HCT116 (cell line): ENCODE results near the gene ARFGEF3. TPM values are rescaled to one million over a fixed set of nuclear protein-coding genes. Genes with fewer than 3 reads are reported as not detected.

Experiments
- ATAC-seq: fragments of 200-7000 bp; cut with Tn5 transposase; 2 replicates; pipeline ENCODE4 v1.9.1; 2020; ENCODE audit warnings: mild to moderate bottlenecking, moderate library complexity
- BruUV-seq: library from RNA; stranded (reverse); fragments of 400-500 nt; replicated peaks from 2 replicates; lab custom pipeline; 2021; lab: Mats Ljungman, UMichigan
- CTCF ChIA-PET: fragments of 300-600 bp; sonication (Branson Sonifier 250); formaldehyde crosslinking; loops from one replicate; lab custom pipeline; 2021; ENCODE audit warnings: antibody characterized with exemption; lab: Charles Lee
- POLR2A ChIA-PET: fragments of 300-600, 350-600 bp; sonication (Branson Sonifier 250); formaldehyde crosslinking; loops from one replicate; lab custom pipeline; 2021; ENCODE audit warnings: antibody characterized with exemption; lab: Charles Lee
- RAD21 ChIA-PET, 2 experiments: fragments of 300-600 bp; sonication (Branson Sonifier 250); formaldehyde crosslinking; loops; one replicate each; lab custom pipeline; 2023; ENCODE audit warnings: low total read pairs in 2 of 2; ENCODE audit not compliant: uncharacterized antibody in 2 of 2, unreplicated experiment in 2 of 2, low non-redundant PET in 1 of 2; lab: Charles Lee
- DNase-seq: peaks from one replicate; pipeline ENCODE4 v3.0.0-alpha.2; 2010; ENCODE audit warnings: low read depth, low spot score
- H2AFZ ChIP-seq: fragments of 200-600 bp; shearing (Covaris generic), sonication (generic); 2 replicates; pipeline ENCODE4 v1.6.1; 2017; ENCODE audit warnings: low read depth, mixed run types, mixed read lengths, antibody characterized with exemption, low read length; ENCODE audit not compliant: poor library complexity, severe bottlenecking
- H3K27ac ChIP-seq: 2 replicates; pipeline ENCODE4 v1.5.1; 2012; ENCODE audit warnings: low read depth, low read length
- H3K27me3 ChIP-seq: fragments of 200-600 bp; sonication (generic); 2 replicates; pipeline ENCODE4 v1.6.1; 2016; ENCODE audit warnings: mixed run types, low read length, mixed read lengths; ENCODE audit not compliant: insufficient read depth
- H3K36me3 ChIP-seq, 2 experiments: fragments of 200-500 bp in 1 of 2; fragments of 200-600 bp in 1 of 2; sonication (Bioruptor generic) in 1 of 2; sonication (generic) in 1 of 2; 2 replicates each; pipeline versions ENCODE4 v1.5.1 to v1.6.1; 2014 to 2016; ENCODE audit warnings: low read length in 2 of 2, inconsistent platforms in 1 of 2, mixed read lengths in 1 of 2, mixed run types in 1 of 2; ENCODE audit not compliant: insufficient read depth in 2 of 2, control insufficient read depth in 1 of 2
- H3K4me1 ChIP-seq, 2 experiments: fragments of 200-600 bp in 1 of 2; sonication (generic) in 1 of 2; 2 replicates each; pipeline versions ENCODE4 v1.5.1 to v1.6.1; 2012 to 2017; ENCODE audit warnings: low read length in 2 of 2, inconsistent platforms in 1 of 2, mild to moderate bottlenecking in 1 of 2, mixed read lengths in 1 of 2, mixed run types in 1 of 2, moderate library complexity in 1 of 2; ENCODE audit not compliant: insufficient read depth in 2 of 2, control insufficient read depth in 1 of 2
- H3K4me2 ChIP-seq: fragments of 200-600 bp; sonication (generic); 2 replicates; pipeline ENCODE4 v1.6.1; 2017; ENCODE audit warnings: mixed run types, low read length, mixed read lengths
- H3K4me3 ChIP-seq, 2 experiments: fragments of 200-600 bp in 1 of 2; sonication (generic) in 1 of 2; replicated peaks in 1 of 2; 2 replicates each; pipeline ENCODE4 v1.5.1; 2011 to 2016; ENCODE audit warnings: low read length in 2 of 2, control low read depth in 1 of 2, low read depth in 1 of 2, mild to moderate bottlenecking in 1 of 2, mixed read lengths in 1 of 2, mixed run types in 1 of 2
- H3K79me2 ChIP-seq: fragments of 200-600 bp; sonication (generic); 2 replicates; pipeline ENCODE4 v1.6.1; 2017; ENCODE audit warnings: mild to moderate bottlenecking, mixed run types, low read length, moderate library complexity, mixed read lengths; ENCODE audit not compliant: insufficient read depth
- H3K9ac ChIP-seq: fragments of 200-600 bp; sonication (generic); 2 replicates; pipeline ENCODE4 v1.6.1; 2016; ENCODE audit warnings: low read length, mixed read lengths
- H3K9me2 ChIP-seq: fragments of 200-600 bp; sonication (generic), shearing (Covaris generic); 2 replicates; pipeline ENCODE4 v1.6.1; 2017; ENCODE audit warnings: mixed run types, mild to moderate bottlenecking, moderate library complexity; ENCODE audit not compliant: insufficient read depth
- H3K9me3 ChIP-seq, 2 experiments: fragments of 200-500 bp in 1 of 2; fragments of 200-600 bp in 1 of 2; sonication (Bioruptor generic) in 1 of 2; sonication (generic) in 1 of 2; 2 replicates each; pipeline ENCODE4 v1.6.1; 2014 to 2017; ENCODE audit warnings: low read length in 2 of 2, mixed read lengths in 2 of 2, inconsistent platforms in 1 of 2, low read depth in 1 of 2, mild to moderate bottlenecking in 1 of 2, mixed run types in 1 of 2, moderate library complexity in 1 of 2; ENCODE audit not compliant: control insufficient read depth in 1 of 2, insufficient read depth in 1 of 2
- H4K20me1 ChIP-seq: fragments of 200-600 bp; sonication (generic), shearing (Covaris generic); 2 replicates; pipeline ENCODE4 v1.6.1; 2017; ENCODE audit warnings: mixed run types, mild to moderate bottlenecking, moderate library complexity; ENCODE audit not compliant: insufficient read depth
- CEBPB ChIP-seq: IDR thresholded peaks from 2 replicates; pipeline ENCODE4 v1.6.1; 2012; ENCODE audit warnings: low read depth
- ELF1 ChIP-seq: IDR thresholded peaks from 2 replicates; pipeline ENCODE4 v1.6.1; 2012; ENCODE audit warnings: low read depth, borderline replicate concordance
- EZH2 ChIP-seq: fragments of 200-600 bp; sonication (generic); IDR thresholded peaks from 2 replicates; pipeline ENCODE4 v1.6.1; 2017; ENCODE audit warnings: antibody characterized with exemption, mixed run types
- POLR2A ChIP-seq: IDR thresholded peaks from 2 replicates; pipeline ENCODE4 v1.7.0; 2011; ENCODE audit warnings: borderline replicate concordance; ENCODE audit not compliant: insufficient read depth, insufficient read length; ENCODE audit errors: extremely low read depth
- POLR2AphosphoS5 ChIP-seq: IDR thresholded peaks from 2 replicates; pipeline ENCODE4 v1.6.1; 2011; ENCODE audit warnings: mild to moderate bottlenecking, low read depth, low read length, moderate library complexity
- RAD21 ChIP-seq: IDR thresholded peaks from 2 replicates; pipeline ENCODE4 v1.6.1; 2012; ENCODE audit warnings: low read depth, mild to moderate bottlenecking
- SIN3A ChIP-seq: IDR thresholded peaks from 2 replicates; pipeline ENCODE4 v1.6.1; 2012; ENCODE audit warnings: low read depth
- SP1 ChIP-seq: IDR thresholded peaks from 2 replicates; pipeline ENCODE4 v1.6.1; 2012; ENCODE audit warnings: low read depth
- SRF ChIP-seq: IDR thresholded peaks from 2 replicates; pipeline ENCODE4 v1.6.1; 2012; ENCODE audit warnings: low read depth
- YY1 ChIP-seq: IDR thresholded peaks from 2 replicates; pipeline ENCODE4 v1.6.1; 2011; ENCODE audit warnings: low read length, low read depth, moderate library complexity, mild to moderate bottlenecking; ENCODE audit not compliant: insufficient replicate concordance; ENCODE audit errors: extremely low read depth
- ZFX ChIP-seq: fragments of 450-650 bp; IDR thresholded peaks from 2 replicates; pipeline ENCODE4 v1.6.1; 2017
- intact Hi-C: fragments of 100-400 bp; cut with micrococcal nuclease; formaldehyde crosslinking; loops from 2 replicates; pipeline ENCODE4 v1.10.0; 2022
- total RNA-seq: library from RNA; stranded (reverse); gene quantifications from one replicate; pipeline ENCODE4 v1.2.1, GENCODE V29; 2021; ENCODE audit not compliant: unreplicated experiment
- TF ChIP-seq, protein P1 (sequence below): IDR thresholded peaks from 2 replicates; pipeline ENCODE4 v1.6.1; 2012
- TF ChIP-seq, protein P2 (sequence below): IDR thresholded peaks from 2 replicates; pipeline ENCODE4 v1.6.1; 2012

The ARFGEF3 gene
- total RNA-seq, 1 experiment from 2014 or later: 3.8 TPM

DNA sequence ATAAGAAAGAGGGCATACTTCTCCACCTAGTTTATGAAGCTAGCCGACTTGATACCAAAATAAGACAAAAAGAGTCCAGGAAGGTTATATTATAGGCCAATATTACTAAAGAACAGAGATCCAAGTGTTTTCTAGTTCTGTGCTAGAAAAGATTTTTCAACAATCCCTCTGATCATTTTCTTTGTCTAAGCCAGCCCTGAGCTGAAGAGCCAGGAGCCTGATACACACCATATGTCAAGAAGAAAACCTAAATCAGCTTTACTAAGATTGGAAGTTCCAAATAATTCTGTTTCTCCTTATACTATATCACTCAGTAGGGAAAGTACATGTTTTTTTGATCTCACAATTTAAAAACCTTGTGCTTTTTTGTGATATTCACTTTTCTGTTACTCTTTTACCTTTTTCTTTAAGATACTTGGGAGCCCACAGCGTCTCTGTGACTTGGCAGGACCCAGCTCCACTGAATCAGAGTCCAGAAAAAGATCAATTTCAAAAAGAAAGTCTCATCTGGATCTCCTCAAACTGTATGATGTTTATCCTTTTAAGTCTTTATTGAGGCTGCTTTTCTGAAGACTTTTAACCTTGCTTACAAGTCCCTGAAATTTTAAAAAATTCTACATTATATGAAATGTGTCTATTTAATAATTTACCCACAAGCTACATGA is 99.5 kb downstream of the ARFGEF3 start:
- TF ChIP-seq SP1: no peak
- TF ChIP-seq POLR2A: no peak
- TF ChIP-seq SIN3A: no peak
- no peak for TF ChIP-seq POLR2AphosphoS5
- TF ChIP-seq SRF: no peak
- no peak for TF ChIP-seq ELF1
- TF ChIP-seq CEBPB: no peak
- TF ChIP-seq EZH2: no peak
- TF ChIP-seq, protein P1, sequence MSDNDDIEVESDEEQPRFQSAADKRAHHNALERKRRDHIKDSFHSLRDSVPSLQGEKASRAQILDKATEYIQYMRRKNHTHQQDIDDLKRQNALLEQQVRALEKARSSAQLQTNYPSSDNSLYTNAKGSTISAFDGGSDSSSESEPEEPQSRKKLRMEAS: no peak
- no peak overlapping the region for H3K9ac ChIP-seq
- ATAC-seq: no peak
- H3K9me3 ChIP-seq: no peaks in the 10 kb centered on the region
- no peak overlapping the region for H3K4me2 ChIP-seq
- ChIA-PET CTCF (no interaction called here), POLR2A (no interaction called here), RAD21 (no interaction called here)
- H3K27ac ChIP-seq: no peak overlapping the region
- no TSS peak for BruUV-seq
- intact Hi-C loops: no loop called here
- H4K20me1 ChIP-seq: no peaks in the 10 kb centered on the region
- no peaks in the 10 kb centered on the region for H3K36me3 ChIP-seq
- no peaks in the 10 kb centered on the region for H3K9me2 ChIP-seq
- H3K4me3 ChIP-seq: no peak overlapping the region
- no peaks in the 10 kb centered on the region for H3K27me3 ChIP-seq
- H3K79me2 ChIP-seq: no peaks in the 10 kb centered on the region
- no peaks in the 10 kb centered on the region for H3K4me1 ChIP-seq
- H2AFZ ChIP-seq: no peak overlapping the region
- DNase-seq: no peak

- no TSS peak for BruUV-seq
- ChIA-PET CTCF (no interaction called here), RAD21 (no interaction called here)
- DNase-seq (no peak), ATAC-seq (no peak)
- Histone ChIP-seq H3K4me3 (no peak overlapping the region), H2AFZ (no peak overlapping the region), H3K36me3 (no peaks in the 10 kb centered on the region), H3K27ac (no peak overlapping the region), H3K9me3 (no peaks in the 10 kb centered on the region), H3K9ac (no peak overlapping the region), H3K9me2 (no peaks in the 10 kb centered on the region)
- TF ChIP-seq, protein P2, sequence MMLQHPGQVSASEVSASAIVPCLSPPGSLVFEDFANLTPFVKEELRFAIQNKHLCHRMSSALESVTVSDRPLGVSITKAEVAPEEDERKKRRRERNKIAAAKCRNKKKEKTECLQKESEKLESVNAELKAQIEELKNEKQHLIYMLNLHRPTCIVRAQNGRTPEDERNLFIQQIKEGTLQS: no peak
- TF ChIP-seq YY1 (no peak), ZFX (no peak), RAD21 (no peak)
- TF ChIP-seq, all 23 proteins: peak for 0
- intact Hi-C loops: no loop called here
- POLR2A ChIA-PET: no interaction called here
- Histone ChIP-seq H3K4me2 (no peak overlapping the region), H3K4me1 (no peaks in the 10 kb centered on the region), H4K20me1 (no peaks in the 10 kb centered on the region), H3K27me3 (no peaks in the 10 kb centered on the region), H3K79me2 (no peaks in the 10 kb centered on the region)
Observed at GRCh38 chr6:138263963-138264362, 102.2 kb downstream of the ARFGEF3 start.
